ENCODE data around the gene CAV1.
A peak's percentile ranks its signal among the peaks of the same experiment; 100 is the strongest.

Gene CAV1

DNA sequence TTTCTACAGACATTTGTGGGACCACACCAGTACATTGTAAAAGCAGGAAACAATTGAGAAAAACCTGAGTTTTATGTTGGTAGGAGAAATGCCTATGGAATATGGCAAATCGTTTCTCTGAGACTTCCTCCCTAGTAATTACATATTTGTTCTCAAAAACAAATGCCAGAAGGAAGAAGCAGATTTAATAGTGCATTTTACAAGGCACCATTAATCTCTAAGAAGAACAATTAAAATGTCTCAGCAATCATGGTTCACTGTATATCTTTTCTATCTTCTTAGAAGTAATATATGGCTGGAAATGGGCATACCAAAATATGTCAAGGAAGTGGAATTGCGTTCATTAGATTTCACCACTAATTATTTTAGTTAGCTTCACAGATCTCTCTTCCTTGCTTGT lies 13.3 kb downstream of the CAV1 start:
- no peak for DNase-seq (ENCODE audit: low read depth in 2 of 2)
- TF ChIP-seq, protein P1, sequence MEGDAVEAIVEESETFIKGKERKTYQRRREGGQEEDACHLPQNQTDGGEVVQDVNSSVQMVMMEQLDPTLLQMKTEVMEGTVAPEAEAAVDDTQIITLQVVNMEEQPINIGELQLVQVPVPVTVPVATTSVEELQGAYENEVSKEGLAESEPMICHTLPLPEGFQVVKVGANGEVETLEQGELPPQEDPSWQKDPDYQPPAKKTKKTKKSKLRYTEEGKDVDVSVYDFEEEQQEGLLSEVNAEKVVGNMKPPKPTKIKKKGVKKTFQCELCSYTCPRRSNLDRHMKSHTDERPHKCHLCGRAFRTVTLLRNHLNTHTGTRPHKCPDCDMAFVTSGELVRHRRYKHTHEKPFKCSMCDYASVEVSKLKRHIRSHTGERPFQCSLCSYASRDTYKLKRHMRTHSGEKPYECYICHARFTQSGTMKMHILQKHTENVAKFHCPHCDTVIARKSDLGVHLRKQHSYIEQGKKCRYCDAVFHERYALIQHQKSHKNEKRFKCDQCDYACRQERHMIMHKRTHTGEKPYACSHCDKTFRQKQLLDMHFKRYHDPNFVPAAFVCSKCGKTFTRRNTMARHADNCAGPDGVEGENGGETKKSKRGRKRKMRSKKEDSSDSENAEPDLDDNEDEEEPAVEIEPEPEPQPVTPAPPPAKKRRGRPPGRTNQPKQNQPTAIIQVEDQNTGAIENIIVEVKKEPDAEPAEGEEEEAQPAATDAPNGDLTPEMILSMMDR (IDR thresholded peaks at IDR 0.05; ENCODE audit: low read depth, low read length), result no peak
- no peak overlapping the region for H3K4me3 ChIP-seq (replicated peaks in 1 of 2; ENCODE audit: low read depth in 2 of 2, low read length in 2 of 2)

DNA sequence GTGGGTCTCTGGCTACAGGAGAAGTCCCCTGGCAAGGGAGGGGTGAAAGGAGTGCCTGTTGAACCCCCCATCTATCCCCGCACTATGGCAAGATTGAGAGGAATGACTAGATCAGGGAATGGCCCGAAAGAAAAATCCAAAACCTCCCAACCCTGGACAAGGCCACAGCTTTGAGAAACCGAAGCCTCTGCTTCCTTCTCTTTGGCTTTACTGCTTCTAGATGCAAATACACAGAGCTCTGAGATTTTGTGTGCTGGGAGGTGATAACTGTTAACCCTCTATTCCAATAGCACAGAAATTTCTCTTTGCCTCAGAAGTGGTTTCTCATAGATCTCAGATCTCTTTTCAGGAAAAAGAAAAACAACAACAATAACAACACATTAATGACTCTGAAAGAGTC lies 15.0 kb downstream of the CAV1 start:
- DNase-seq (ENCODE audit: low read depth in 2 of 2), result no peak
- H3K4me3 ChIP-seq (replicated peaks in 1 of 2; ENCODE audit: low read depth in 2 of 2, low read length in 2 of 2), result no peak overlapping the region
- TF ChIP-seq, protein P1 (IDR thresholded peaks at IDR 0.05; ENCODE audit: low read depth, low read length), result no peak

DNA sequence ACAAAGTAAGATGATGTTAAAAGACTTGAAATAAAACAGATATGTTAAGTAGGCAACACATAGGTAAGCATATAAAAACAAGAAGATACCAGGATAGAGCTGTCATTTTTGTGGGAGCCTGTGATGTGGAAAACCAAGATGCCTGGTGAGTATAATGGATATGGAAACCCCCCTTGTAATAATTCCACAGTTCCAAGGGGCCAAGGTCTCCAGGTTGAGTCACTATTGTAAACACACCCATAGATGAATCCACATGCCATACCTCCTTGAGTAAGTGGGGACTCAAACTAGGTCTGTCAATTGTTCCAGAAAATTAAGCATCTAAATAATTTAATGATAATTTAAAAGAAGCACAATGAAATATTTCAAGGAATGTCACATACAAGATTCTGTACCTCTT lies 15.9 kb downstream of the CAV1 start:
- TF ChIP-seq, protein P1 (IDR thresholded peaks at IDR 0.05; ENCODE audit: low read depth, low read length), result no peak
- DNase-seq (ENCODE audit: low read depth in 2 of 2), result peak in 1 of 2 donors; percentile 40
- no peak overlapping the region for H3K4me3 ChIP-seq (replicated peaks in 1 of 2; ENCODE audit: low read depth in 2 of 2, low read length in 2 of 2)

DNA sequence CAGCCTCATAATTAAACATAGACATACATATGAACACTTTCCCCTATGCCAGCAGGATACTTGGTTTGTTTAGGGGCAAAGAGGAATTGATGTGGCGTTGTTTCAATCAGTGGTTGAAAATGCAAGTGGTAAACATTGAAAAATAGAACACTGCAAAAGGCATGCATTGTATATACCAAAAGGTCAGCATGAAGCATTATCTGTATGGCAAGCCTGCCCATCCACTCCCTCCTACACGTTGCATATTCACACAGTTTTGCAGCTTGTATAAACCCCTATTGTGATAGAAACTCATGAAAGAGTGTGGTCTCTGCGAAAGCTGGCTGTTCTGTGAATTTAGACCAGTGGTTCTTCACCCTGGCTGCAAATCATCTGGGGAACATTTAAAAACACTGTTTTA lies 17.1 kb downstream of the CAV1 start:
- no peak for DNase-seq (ENCODE audit: low read depth in 2 of 2)
- TF ChIP-seq, protein P1 (IDR thresholded peaks at IDR 0.05; ENCODE audit: low read depth, low read length), result no peak
- no peak overlapping the region for H3K4me3 ChIP-seq (replicated peaks in 1 of 2; ENCODE audit: low read depth in 2 of 2, low read length in 2 of 2)

DNA sequence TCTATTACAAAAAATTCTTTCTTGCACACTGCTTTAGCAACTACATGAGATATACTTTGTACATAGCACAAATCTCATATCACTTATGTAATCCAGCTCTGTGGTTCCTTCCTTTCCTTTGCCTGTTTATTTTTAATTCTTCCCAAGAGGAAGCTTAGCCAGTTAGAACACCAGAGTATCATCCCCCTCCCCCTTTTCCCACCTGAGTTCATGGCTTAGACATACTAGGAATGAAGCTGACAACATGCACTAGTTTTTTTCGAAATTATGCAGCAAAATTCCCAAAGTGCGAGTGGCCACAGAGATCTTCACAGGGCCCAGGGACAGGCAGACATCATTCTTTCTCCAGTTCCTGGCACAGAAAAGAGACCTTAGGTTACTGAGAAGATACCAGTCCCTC lies 17.8 kb downstream of the CAV1 start:
- H3K4me3 ChIP-seq (replicated peaks in 1 of 2; ENCODE audit: low read depth in 2 of 2, low read length in 2 of 2), result no peak overlapping the region
- DNase-seq (ENCODE audit: low read depth in 2 of 2), result peak in 1 of 2 donors; percentile 48
- TF ChIP-seq, protein P1 (IDR thresholded peaks at IDR 0.05; ENCODE audit: low read depth, low read length), result no peak

DNA sequence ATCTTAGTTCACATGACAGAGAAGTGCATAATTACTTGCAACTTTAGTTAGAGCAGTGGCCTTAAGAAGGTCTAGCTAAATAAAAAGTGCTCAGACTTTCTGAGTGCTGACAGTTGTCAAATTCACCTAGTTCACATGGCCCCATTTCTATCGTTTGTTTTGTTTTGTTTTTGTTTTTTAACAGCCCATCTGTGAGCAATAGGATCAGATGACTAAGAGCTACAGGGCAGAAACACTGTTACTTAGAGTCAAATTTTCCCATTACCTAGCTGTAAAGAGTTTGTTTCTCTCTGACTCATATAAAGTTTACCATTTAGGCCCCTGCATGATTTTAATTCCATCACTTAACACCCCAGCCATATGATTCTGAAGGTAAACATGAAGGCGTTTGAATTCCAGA lies 18.8 kb downstream of the CAV1 start:
- DNase-seq (ENCODE audit: low read depth in 2 of 2), result peak; percentile 40 to 80
- H3K4me3 ChIP-seq (replicated peaks in 1 of 2; ENCODE audit: low read depth in 2 of 2, low read length in 2 of 2), result no peak overlapping the region
- TF ChIP-seq, protein P1 (IDR thresholded peaks at IDR 0.05; ENCODE audit: low read depth, low read length), result no peak

DNA sequence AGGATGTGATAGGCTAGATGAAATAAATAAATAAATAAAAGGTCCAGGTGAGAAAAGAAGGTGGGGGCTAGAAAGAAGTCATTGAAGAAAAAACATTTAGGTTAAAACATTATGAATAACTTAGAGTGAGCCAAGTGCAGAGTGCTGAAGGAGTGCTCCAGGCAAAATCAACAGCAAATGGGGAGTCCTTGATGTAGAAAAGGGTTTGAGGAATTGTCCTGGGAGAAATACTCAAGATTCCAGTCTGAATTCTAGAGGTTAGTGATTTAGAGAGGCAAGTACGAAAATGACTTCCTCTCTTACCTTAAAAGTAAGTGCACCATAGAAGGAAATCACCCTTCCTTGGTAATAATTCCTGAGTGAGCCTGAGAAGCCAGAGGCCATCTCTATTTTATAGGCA lies 19.7 kb downstream of the CAV1 start:
- TF ChIP-seq, protein P1 (IDR thresholded peaks at IDR 0.05; ENCODE audit: low read depth, low read length), result no peak
- H3K4me3 ChIP-seq (replicated peaks in 1 of 2; ENCODE audit: low read depth in 2 of 2, low read length in 2 of 2), result no peak overlapping the region
- no peak for DNase-seq (ENCODE audit: low read depth in 2 of 2)
